Measurements from ENCODE around the gene MEGF8.
A peak's percentile ranks its signal among the peaks of the same experiment; 100 is the strongest.

MEGF8 gene

GRCh38 chr19:42287017-42287826 lies 38.2 kb upstream of the MEGF8 start:
- no peak for DNase-seq (ENCODE audit: low read depth in 2 of 2)

GRCh38 chr19:42287827-42288107 lies 37.7 kb upstream of the MEGF8 start:
- DNase-seq (ENCODE audit: low read depth in 2 of 2): no peak

- no peak for DNase-seq (ENCODE audit: low read depth in 2 of 2)
Observed at GRCh38 chr19:42288387-42288786, 37.0 kb upstream of the MEGF8 start.

DNA sequence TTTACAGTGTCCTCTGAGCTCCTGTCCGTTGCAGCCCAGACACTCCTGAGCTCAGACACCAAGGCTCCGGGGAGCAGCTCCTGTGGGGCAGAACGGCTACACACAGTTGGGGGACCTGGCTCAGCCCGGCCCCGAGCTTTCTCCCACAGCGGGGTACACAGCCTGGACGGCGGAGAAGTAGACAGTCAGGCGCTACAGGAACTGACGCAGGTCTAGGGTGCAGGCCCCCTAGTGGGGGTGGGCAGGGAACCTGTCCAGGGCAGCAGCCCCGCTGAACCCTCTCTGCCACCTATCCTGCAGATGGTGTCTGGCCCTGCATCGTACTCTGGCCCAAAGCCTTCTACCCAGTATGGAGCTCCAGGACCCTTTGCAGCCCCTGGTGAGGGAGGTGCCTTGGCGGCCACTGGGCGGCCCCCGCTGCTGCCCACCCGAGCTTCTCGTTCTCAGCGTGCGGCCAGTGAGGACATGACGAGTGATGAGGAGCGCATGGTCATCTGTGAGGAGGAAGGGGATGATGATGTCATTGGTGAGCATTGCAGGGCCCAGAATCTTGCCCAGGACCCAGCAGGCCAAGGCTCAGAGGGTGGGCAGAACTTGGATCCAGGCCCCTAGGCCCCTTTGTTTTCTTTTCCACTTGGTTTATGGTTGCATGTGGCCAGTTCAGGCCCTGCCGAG lies 36.4 kb upstream of the MEGF8 start:
- no peak for DNase-seq (ENCODE audit: low read depth in 2 of 2)

GRCh38 chr19:42289556-42290041 lies 35.8 kb upstream of the MEGF8 start:
- DNase-seq (ENCODE audit: low read depth in 2 of 2): no peak

DNA sequence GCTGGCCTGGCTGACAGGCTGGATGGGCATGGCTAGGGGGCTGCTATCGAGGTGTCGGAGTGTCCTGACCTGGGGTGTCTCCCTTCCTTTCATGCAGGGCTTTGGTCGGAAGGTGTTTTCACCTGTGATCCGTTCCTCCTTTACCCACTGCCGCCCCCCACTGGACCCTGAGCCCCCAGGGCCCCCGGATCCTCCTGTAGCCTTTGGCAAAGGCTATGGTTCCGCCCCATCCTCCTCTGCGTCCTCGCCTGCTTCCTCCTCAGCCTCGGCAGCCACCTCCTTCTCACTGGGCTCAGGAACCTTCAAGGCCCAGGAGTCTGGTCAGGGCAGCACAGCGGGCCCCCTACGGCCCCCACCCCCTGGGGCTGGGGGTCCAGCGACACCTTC lies 35.3 kb upstream of the MEGF8 start:
- no peak for DNase-seq (ENCODE audit: low read depth in 2 of 2)

- DNase-seq (ENCODE audit: low read depth in 2 of 2): no peak
Observed at GRCh38 chr19:42290523-42291434, 34.7 kb upstream of the MEGF8 start.

- no peak for DNase-seq (ENCODE audit: low read depth in 2 of 2)
Observed at GRCh38 chr19:42291435-42291810, 34.0 kb upstream of the MEGF8 start.

- no peak for DNase-seq (ENCODE audit: low read depth in 2 of 2)
Observed at GRCh38 chr19:42292042-42292960, 33.1 kb upstream of the MEGF8 start.

DNA sequence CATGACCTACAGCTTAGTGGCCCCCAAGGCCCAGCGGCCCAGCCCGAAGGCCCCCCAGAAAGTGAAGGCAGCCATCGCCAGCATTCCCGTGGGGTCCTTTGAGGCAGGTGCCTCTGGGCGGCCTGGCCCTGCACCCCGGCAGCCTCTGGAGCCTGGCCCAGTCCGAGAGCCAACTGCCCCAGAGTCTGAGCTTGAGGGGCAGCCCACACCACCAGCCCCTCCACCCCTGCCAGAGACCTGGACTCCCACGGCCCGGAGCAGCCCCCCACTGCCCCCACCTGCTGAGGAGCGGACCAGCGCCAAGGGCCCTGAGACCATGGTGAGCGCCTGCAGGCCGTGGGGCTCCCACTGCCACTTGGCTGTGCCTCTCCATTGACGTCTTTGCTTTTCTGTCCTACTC lies 32.5 kb upstream of the MEGF8 start:
- DNase-seq (ENCODE audit: low read depth in 2 of 2): no peak

- DNase-seq (ENCODE audit: low read depth in 2 of 2): no peak
Observed at GRCh38 chr19:42293540-42293939, 31.9 kb upstream of the MEGF8 start.

DNA sequence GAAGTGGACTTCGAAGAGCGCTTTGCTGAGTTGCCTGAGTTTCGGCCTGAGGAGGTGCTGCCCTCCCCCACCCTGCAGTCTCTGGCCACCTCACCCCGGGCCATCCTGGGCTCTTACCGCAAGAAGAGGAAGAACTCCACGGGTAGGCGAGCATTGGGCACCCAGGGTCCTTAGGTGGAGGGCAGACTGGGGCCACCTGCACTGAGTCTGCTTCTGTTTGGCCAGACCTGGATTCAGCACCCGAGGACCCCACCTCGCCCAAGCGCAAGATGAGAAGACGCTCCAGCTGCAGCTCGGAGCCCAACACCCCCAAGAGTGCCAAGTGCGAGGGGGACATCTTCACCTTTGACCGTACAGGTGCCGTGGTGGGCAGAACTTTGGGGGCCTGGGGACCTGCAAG lies 31.5 kb upstream of the MEGF8 start:
- DNase-seq (ENCODE audit: low read depth in 2 of 2): no peak

- no peak for DNase-seq (ENCODE audit: low read depth in 2 of 2)
Observed at GRCh38 chr19:42294471-42295137, 30.8 kb upstream of the MEGF8 start.

GRCh38 chr19:42295342-42295741 lies 30.1 kb upstream of the MEGF8 start:
- DNase-seq (ENCODE audit: low read depth in 2 of 2): no peak

DNA sequence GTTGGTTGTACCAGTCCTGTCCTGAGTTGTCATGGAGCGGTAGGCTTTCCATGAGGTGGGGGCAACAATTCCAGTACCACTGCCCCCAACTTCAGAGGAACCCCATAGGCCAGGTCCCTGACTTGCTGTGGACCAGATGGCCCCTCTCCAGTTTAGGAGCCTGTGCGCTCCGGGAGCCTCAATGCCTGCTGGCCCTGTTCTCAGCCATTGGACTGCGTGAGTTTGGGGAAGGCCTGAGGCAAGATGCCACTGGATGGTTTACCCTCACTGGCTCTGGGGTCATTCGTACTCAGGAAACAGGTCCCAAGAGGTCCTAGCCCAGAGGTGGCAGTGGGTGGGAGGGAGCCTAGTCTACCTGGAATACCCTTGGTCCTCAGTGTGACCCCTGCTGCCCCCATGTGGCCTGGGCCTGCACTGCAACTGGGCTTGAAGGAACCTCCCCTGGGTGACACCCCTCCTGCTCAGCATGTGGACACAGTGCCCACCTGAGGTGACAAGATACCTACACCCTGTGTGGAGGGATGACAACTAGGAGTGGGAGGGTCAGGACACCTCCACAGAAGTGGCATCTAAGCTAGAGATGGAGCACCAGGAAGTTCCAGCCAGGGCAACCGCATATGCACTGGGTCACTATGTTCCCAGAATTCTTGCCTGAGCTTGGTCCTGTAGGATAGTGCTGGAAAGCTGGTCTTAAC lies 29.5 kb upstream of the MEGF8 start:
- peak; percentile 75 to 91 for DNase-seq (ENCODE audit: low read depth in 2 of 2)

GRCh38 chr19:42297039-42297438 lies 28.4 kb upstream of the MEGF8 start:
- DNase-seq (ENCODE audit: low read depth in 2 of 2): no peak

DNA sequence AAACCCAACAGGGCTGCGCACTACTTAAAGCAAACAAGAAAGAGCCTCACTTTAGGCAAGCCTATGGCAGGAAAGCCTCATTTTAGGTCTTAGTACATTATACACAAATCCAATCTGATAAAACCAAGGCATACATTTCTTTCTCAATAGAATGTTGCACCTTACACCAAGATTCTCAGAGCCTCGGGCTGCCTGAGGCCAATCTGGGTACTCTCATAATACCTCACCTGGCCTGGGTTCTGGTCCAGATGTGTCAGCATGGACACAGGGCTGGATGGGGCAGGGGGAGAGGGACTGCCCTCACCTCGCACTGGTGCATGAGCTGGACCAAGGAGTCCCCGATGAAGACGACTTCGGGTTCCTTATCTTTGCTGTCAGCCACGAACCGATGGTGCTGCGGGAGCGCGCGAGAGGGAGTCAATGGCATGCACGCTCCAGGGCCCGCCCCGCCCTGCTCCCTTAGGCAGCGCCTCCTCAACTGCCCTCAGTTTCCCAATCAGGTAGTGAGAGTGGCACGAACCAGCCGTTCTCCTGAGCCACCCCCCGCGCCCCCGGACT lies 23.7 kb upstream of the MEGF8 start, which contains the start of gene PRR19:
Gene PRR19 (plus strand): TSS at position 487 of the 558 bp plus-strand sequence. CDS start 7,453 bp downstream, outside the sequence.
- DNase-seq (ENCODE audit: low read depth in 2 of 2): no peak

- no peak for DNase-seq (ENCODE audit: low read depth in 2 of 2)
Observed at GRCh38 chr19:42303101-42303464, 22.4 kb upstream of the MEGF8 start.

DNA sequence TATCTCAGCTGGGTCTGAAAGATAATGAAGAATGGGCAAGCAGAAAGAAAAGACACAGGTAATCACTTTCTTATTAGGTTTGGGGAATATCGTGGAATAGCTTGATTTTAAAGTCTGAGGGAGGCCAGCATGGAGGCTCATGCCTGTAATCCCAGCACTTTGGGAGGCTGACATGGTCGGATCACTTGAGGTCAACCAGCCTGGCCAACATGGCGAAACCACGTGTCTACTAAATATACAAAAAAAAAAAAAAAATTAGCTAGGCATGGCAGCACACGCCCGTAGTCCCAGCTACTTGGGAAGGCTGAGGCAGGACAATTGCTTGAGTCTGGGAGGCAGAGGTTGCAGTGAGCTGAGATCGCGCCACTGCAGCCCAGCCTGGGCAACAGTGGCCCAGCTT lies 21.6 kb upstream of the MEGF8 start:
- DNase-seq (ENCODE audit: low read depth in 2 of 2): no peak

DNA sequence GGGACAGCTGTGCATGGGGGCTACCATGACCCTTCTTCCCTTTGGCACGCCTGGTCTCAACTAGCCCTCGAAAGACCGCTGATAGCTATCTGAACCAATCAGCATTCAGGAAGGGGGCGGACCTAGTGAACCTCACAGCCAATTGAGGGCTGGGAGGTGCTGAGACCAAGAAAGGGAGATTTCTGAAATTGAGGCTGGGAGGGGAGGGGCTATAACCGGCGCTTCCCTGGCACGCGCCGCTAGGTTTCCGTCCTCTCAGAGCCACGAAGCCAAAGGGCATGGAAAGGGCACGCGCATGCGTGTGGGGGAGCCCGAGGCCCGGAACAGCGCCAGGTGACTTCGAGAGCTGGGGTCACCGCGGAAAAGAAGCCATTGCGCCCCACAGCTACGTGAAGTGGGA lies 18.8 kb upstream of the MEGF8 start:
- DNase-seq (ENCODE audit: low read depth in 2 of 2): no peak
